Measurements from ENCODE around the gene MTSS2. TPM values are rescaled to one million over a fixed set of nuclear protein-coding genes. Genes with fewer than 3 reads are reported as not detected.

Gene MTSS2
- total RNA-seq, 1 donor from 2014 or later: 1.3 TPM

DNA sequence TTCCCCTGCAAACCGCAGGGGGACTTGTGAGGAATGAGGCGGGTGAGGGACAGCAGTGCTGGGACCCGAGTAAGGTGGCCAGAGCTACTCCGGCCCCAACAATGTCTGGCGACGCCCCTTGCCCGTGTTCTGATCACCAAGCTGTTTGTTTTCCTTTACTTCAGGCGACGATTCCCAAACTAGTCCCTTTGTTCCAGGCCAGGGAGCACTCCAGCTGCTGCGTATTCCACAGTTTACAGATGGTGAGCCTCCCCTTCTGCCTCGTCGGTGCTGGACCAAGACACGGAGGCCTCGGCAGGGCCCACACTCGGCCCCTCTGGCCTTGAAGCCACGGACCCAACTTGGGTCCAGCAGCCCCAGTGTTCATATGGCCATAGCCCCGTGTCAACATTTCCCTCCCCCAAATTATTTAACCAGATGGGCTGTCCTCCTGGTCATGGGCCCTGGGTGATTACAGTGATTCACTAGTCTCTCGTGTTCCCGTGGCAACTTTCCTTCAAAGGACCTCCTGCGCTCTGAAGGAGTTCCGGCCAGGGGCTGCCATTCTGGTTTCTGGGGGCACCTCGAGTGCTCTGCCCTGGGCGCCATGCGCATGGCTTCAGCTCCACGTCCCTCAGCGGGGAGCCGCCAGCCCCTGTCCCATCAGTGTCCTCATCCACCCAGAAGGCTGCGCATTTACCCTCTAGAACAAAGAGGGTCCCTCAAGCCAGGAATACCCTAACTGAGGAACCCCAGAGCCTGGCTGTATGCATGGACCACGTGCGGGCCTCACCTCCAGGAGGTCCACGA lies 24.8 kb upstream of the MTSS2 start:
- H3K27me3 Mint-ChIP-seq (ENCODE audit: low read depth): no peaks in the 10 kb centered on the region
- no peak overlapping the region for H3K4me3 Mint-ChIP-seq (ENCODE audit: low read depth)
- no peak for DNase-seq (ENCODE audit: low spot score)
- H3K4me1 Mint-ChIP-seq (ENCODE audit: low read depth): no peaks in the 10 kb centered on the region
- H3K27ac Mint-ChIP-seq: no peak overlapping the region
- intact Hi-C loops (cut with micrococcal nuclease): no loop called here
- no peaks in the 10 kb centered on the region for H3K36me3 Mint-ChIP-seq (ENCODE audit: low read depth)
- H3K9me3 Mint-ChIP-seq: no peaks in the 10 kb centered on the region

DNA sequence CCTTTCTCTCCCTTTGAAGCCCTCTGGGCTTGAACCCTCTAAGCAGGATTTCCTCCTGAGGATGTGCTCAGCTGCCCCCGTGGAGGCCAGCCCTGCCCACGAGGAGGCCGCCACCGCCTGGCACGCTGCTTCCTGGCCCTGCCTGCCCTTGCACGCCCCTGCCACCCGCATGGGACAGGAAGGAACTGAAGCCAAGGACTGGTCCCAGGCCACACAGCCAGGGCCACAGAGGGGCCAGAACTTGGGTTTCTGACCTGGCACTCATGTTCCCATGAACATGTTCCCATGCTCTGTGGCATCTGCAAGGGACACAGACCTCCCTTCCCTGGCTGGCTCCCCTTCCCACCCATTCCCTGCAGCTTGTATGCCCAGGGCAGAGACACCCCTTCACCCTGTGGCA lies 24.1 kb upstream of the MTSS2 start:
- Mint-ChIP-seq H3K36me3 (ENCODE audit: low read depth) (no peaks in the 10 kb centered on the region), H3K27ac (no peak overlapping the region), H3K27me3 (ENCODE audit: low read depth) (no peaks in the 10 kb centered on the region), H3K4me3 (ENCODE audit: low read depth) (no peak overlapping the region), H3K9me3 (no peaks in the 10 kb centered on the region), H3K4me1 (ENCODE audit: low read depth) (no peaks in the 10 kb centered on the region)
- intact Hi-C loops (cut with micrococcal nuclease): no loop called here
- no peak for DNase-seq (ENCODE audit: low spot score)

DNA sequence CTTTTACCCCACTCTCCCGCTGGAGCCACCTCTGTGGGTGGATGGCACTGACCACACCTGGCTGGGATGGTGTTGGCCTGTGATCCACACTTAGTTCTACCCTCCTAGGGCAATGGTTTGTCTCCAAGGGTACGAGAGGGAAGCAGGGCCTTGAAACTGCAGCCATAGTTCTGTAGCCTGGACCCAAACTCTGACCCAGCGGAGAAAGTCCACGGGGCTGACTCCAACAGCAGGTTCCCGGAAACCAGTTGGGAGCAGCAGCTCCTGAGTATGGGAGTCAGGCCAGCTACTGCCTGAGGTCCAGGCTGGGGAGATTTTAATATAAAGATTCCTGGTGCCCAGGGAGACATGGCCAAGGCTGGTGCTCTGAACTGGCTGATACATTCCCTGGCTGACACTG lies 23.6 kb upstream of the MTSS2 start:
- no peak for DNase-seq (ENCODE audit: low spot score)
- Mint-ChIP-seq H3K36me3 (ENCODE audit: low read depth) (no peaks in the 10 kb centered on the region), H3K27me3 (ENCODE audit: low read depth) (no peaks in the 10 kb centered on the region), H3K9me3 (no peaks in the 10 kb centered on the region), H3K4me1 (ENCODE audit: low read depth) (no peaks in the 10 kb centered on the region), H3K4me3 (ENCODE audit: low read depth) (no peak overlapping the region), H3K27ac (no peak overlapping the region)
- intact Hi-C loops (cut with micrococcal nuclease): no loop called here

DNA sequence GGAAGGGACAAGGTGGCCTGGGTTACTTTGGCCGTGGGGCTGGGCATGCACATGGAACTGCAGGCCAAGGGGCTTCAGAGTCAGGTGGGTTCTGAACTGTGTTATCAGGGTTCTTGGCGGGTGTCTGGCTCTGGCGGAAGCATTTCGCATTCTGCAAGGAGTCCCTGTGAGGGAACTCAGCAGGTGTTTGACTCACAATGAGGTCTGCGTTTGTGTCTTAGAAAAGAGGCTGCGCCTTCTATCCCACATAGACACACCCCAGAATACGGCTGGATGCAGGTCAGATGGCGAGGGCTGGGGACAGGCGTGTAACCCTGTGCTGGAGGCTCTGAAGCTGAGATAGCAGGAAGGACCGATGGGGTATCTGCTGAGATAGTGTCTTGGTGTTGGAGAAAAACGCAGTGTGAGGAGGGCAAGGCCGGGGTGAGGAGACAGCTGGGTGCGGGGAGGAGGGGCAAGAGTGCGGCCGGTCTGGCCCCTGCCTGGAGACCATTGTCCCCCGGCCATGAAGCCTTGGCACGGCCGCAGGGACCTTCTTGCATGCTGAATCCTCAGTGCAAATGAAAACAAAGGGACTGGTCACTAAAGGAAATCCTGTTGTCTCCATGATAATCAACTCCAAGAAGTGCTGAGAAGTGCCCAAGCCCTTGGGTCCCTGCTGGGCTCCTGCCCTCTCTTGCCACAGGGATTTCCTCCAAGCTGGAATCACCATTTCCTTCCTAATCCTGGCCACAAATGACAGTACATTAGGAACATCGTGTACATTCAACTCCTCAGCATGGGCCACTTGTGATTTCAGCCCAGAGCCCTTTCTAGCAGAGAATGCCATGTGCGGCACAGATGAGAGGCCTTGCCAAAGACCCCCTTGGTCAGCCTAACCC lies 22.8 kb upstream of the MTSS2 start:
- no peaks in the 10 kb centered on the region for H3K9me3 Mint-ChIP-seq
- no peak overlapping the region for H3K27ac Mint-ChIP-seq
- no peaks in the 10 kb centered on the region for H3K36me3 Mint-ChIP-seq (ENCODE audit: low read depth)
- intact Hi-C loops (cut with micrococcal nuclease): no loop called here
- no peaks in the 10 kb centered on the region for H3K4me1 Mint-ChIP-seq (ENCODE audit: low read depth)
- no peaks in the 10 kb centered on the region for H3K27me3 Mint-ChIP-seq (ENCODE audit: low read depth)
- DNase-seq (ENCODE audit: low spot score): no peak
- no peak overlapping the region for H3K4me3 Mint-ChIP-seq (ENCODE audit: low read depth)

DNA sequence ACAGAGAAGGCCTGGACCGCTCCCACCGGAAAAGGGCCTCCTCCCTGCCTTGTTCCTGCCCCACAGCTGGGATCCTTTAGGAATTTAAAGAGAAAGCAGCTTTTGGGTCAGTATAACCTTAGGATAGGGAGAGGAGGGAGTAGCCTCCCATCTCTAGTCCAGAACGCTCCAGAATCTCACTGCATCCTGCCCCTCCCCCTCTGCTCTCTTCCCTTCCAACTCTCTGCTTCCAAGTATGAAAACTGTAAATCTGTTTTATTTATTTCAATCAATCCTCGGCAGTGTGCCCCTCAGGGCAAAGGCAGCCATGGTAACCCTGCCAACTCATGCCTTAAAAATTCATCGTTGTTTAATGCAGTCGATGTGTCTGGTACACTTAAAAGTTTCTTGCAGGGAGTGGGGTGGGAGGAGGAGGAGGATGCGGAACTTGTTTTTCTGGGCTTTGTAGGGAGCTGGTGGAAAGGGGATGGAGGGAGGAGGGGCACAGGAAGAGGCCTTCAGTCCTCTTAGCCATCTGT lies 21.2 kb upstream of the MTSS2 start:
- H3K4me3 Mint-ChIP-seq (ENCODE audit: low read depth): no peak overlapping the region
- DNase-seq (ENCODE audit: low spot score): no peak
- H3K36me3 Mint-ChIP-seq (ENCODE audit: low read depth): no peaks in the 10 kb centered on the region
- intact Hi-C loops (cut with micrococcal nuclease): no loop called here
- H3K27me3 Mint-ChIP-seq (ENCODE audit: low read depth): no peaks in the 10 kb centered on the region
- H3K9me3 Mint-ChIP-seq: no peaks in the 10 kb centered on the region
- H3K4me1 Mint-ChIP-seq (ENCODE audit: low read depth): no peaks in the 10 kb centered on the region
- no peak overlapping the region for H3K27ac Mint-ChIP-seq

DNA sequence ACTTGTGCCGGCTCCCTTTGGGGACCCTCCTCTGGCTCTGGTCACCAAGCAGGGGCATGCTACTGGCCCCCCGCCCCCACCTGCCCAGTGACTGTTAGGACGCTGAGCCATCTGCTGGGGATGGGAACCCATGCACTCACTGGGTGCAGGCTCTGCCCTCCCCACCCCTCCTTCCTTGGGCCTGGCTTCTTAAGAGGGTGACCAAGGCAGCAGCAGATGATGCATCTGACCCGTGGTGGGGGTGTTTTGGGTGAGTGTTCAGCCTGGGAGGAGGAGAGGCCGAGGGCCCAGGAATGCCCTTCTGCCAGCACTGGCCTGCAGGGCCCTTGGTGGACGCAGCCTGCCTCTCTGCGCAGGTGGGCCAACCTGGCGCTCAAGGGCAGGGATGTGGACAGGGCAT lies 19.2 kb upstream of the MTSS2 start:
- H3K4me3 Mint-ChIP-seq (ENCODE audit: low read depth): no peak overlapping the region
- no peak for DNase-seq (ENCODE audit: low spot score)
- H3K27ac Mint-ChIP-seq: no peak overlapping the region
- H3K9me3 Mint-ChIP-seq: no peaks in the 10 kb centered on the region
- H3K27me3 Mint-ChIP-seq (ENCODE audit: low read depth): no peaks in the 10 kb centered on the region
- H3K36me3 Mint-ChIP-seq (ENCODE audit: low read depth): no peaks in the 10 kb centered on the region
- H3K4me1 Mint-ChIP-seq (ENCODE audit: low read depth): no peaks in the 10 kb centered on the region
- intact Hi-C loops (cut with micrococcal nuclease): no loop called here

DNA sequence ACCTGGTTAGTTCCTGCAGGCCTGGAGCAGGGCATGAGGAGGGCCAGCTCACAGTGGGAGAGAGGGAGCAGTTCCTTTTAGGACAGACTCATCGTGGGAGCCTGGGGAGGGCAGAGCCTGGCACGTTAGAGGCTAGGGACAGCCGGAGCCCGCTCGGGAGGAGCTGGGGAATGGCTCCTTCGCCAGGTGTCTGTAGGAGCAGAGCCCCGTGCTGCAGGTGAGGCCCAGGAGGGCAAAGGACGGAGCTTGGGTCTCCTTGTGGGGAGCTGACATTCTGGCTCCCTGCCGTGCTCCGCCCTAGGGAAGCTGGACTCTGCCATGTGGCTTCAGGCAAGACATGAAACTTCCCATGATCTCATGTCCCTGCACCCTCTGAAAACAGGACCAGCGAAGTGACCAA lies 18.7 kb upstream of the MTSS2 start:
- Mint-ChIP-seq H3K27ac (no peak overlapping the region), H3K36me3 (ENCODE audit: low read depth) (no peaks in the 10 kb centered on the region), H3K27me3 (ENCODE audit: low read depth) (no peaks in the 10 kb centered on the region), H3K4me3 (ENCODE audit: low read depth) (no peak overlapping the region), H3K4me1 (ENCODE audit: low read depth) (no peaks in the 10 kb centered on the region), H3K9me3 (no peaks in the 10 kb centered on the region)
- DNase-seq (ENCODE audit: low spot score): no peak
- intact Hi-C loops (cut with micrococcal nuclease): no loop called here

DNA sequence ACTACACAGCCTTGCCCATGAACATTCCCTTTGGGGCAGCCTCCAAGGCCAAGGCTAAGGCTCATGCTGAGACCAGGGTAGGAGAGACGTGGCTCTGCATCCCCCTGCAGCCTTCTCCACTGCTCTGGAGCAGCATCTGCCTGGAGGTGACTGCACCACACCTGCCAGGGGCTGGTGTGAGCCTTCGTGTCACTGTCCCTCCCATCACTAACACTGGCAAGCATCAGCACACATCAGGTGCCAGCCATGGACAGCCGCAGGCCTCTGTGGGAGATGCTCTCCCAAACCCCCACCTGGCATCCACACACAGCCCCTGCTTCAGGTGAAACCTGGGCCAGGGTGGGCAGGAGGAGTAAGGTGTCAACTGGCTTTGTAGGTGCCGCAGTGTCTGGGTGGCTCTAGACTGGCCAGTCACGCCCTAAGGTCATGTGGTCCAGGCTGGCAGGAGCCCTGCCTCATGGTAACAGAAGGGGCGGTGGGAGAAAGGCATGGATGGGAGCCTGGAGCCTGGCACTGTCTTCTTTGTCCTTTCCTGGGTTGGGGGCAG lies 18.1 kb upstream of the MTSS2 start:
- Mint-ChIP-seq H3K4me1 (ENCODE audit: low read depth) (no peaks in the 10 kb centered on the region), H3K9me3 (no peaks in the 10 kb centered on the region), H3K4me3 (ENCODE audit: low read depth) (no peak overlapping the region), H3K27me3 (ENCODE audit: low read depth) (no peaks in the 10 kb centered on the region), H3K36me3 (ENCODE audit: low read depth) (no peaks in the 10 kb centered on the region), H3K27ac (no peak overlapping the region)
- DNase-seq (ENCODE audit: low spot score): no peak
- intact Hi-C loops (cut with micrococcal nuclease): no loop called here

DNA sequence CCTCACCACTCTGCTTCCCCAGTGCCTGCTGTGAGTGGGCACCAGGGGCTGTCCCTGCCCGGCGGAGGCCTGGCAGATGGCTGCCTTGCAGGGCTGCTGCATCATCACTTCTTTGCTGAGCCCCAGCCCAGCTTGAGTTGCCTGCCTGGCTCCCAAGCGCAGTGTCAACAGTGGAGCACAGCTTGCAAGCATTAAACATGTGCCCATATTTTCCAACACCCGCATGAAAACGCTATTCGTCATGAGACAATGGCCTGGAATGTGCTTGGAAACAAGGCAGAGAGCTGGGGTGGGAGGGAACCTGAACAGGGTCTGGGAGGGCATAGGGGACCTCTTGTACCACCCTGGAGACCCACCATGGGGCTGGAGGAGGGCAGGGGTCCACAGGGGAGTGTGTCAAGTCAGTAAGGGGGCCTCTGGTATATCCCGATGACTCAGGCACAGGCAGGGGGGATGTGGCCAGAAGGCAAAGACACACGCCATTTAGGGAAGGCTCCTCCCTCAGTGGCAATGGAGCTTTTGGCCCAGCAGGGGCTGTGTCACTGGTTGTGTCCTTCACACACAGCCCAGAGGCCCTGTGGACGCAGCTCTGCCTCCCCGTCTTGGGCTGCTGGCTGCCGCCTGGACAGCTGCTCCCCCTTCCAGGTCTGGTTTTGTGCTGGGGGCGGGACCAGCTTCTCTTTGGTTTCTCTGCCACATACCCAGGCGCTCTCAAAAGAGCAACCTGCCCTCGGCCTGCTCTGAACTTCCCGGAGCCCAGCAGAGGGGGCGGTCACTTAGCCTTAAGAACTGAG lies 17.4 kb upstream of the MTSS2 start:
- H3K36me3 Mint-ChIP-seq (ENCODE audit: low read depth): no peaks in the 10 kb centered on the region
- no peak for DNase-seq (ENCODE audit: low spot score)
- no peak overlapping the region for H3K4me3 Mint-ChIP-seq (ENCODE audit: low read depth)
- H3K4me1 Mint-ChIP-seq (ENCODE audit: low read depth): no peaks in the 10 kb centered on the region
- H3K9me3 Mint-ChIP-seq: no peaks in the 10 kb centered on the region
- H3K27me3 Mint-ChIP-seq (ENCODE audit: low read depth): no peaks in the 10 kb centered on the region
- intact Hi-C loops (cut with micrococcal nuclease): no loop called here
- H3K27ac Mint-ChIP-seq: no peak overlapping the region

DNA sequence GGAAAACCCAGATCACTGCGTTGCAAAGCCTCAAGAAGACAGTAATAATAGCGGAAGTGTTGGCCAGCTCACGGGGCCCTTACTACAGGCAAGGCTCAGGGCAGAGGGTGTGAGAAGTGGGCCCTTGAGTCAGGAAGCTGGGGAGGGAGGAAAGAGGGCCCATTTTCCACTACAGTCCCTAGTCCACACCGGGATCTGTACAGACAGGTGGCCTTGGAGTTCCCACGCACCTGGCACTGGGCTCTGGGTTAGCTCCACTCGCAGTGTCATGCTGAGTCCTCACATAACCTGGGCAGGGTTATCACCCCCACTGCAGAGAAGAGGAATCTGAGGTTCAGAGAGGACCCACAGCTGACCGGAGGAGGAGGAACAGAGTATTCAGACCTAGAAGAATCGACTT lies 16.8 kb upstream of the MTSS2 start:
- intact Hi-C loops (cut with micrococcal nuclease): no loop called here
- Mint-ChIP-seq H3K4me1 (ENCODE audit: low read depth) (no peaks in the 10 kb centered on the region), H3K36me3 (ENCODE audit: low read depth) (no peaks in the 10 kb centered on the region), H3K9me3 (no peaks in the 10 kb centered on the region), H3K27me3 (ENCODE audit: low read depth) (no peaks in the 10 kb centered on the region), H3K4me3 (ENCODE audit: low read depth) (no peak overlapping the region), H3K27ac (no peak overlapping the region)
- no peak for DNase-seq (ENCODE audit: low spot score)

DNA sequence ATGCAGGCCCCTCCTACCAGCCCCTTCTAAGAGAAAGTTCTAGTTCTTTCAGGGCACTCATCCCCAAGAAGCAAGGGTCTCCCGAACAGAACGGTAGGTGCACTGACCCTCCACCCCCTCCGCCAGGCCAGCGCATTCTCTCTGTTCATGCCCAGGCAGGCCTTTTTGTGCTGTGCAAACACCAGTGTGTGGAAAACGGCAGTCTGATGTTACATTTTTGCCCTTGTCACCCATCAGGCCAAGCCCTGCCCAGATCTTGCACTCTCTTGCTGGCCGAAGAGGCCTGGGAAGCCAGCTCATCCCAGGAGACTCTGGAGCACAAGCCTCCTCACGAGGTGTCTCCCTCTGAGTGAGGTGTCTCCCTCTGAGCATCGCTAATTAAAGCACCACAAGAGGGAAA lies 16.1 kb upstream of the MTSS2 start:
- Mint-ChIP-seq H3K27ac (no peak overlapping the region), H3K27me3 (ENCODE audit: low read depth) (no peaks in the 10 kb centered on the region), H3K36me3 (ENCODE audit: low read depth) (no peaks in the 10 kb centered on the region), H3K9me3 (no peaks in the 10 kb centered on the region), H3K4me1 (ENCODE audit: low read depth) (no peaks in the 10 kb centered on the region), H3K4me3 (ENCODE audit: low read depth) (no peak overlapping the region)
- intact Hi-C loops (cut with micrococcal nuclease): no loop called here
- no peak for DNase-seq (ENCODE audit: low spot score)

DNA sequence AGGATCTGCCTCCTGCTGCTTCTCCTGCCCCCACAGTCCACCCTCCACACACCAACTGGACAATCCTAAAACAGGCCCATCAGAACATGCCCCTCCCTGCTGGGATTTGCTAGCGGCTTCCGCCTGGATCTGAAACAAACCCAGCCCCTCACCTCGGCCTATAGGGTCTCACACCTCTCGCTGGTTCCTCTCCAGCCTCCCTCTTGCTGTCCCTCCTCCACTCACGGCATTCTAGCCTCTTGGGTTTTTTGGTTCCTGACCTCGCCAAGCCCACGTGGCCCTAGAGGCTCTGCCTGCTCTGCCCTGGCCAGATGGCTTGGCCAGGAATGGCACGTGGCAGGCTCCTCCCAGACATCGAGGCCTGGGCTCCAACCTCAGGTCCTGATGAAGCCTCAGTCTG lies 15.7 kb upstream of the MTSS2 start:
- Mint-ChIP-seq H3K27me3 (ENCODE audit: low read depth) (no peaks in the 10 kb centered on the region), H3K4me3 (ENCODE audit: low read depth) (no peak overlapping the region), H3K36me3 (ENCODE audit: low read depth) (no peaks in the 10 kb centered on the region), H3K27ac (no peak overlapping the region), H3K4me1 (ENCODE audit: low read depth) (peaks cover 2% of the 10 kb centered on the region), H3K9me3 (no peaks in the 10 kb centered on the region)
- intact Hi-C loops (cut with micrococcal nuclease): no loop called here
- no peak for DNase-seq (ENCODE audit: low spot score)

All from activated T-helper 2 cell treated with anti-CD3 and anti-CD28 coated beads, Interferon-gamma antibody, Interleukin-2, Interleukin-4, amounts not matched to agents 10 μg/mL and 5 μg/mL and 100 μg/mL, durations not matched to agents 14 hours and 24 hours and 36 hours (primary cell).